ENCODE data around the gene EME2. TPM values are rescaled to one million over a fixed set of nuclear protein-coding genes. Genes with fewer than 3 reads are reported as not detected.

EME2 gene
- total RNA-seq, 1 donor from 2014 or later, result 15.5 TPM

DNA sequence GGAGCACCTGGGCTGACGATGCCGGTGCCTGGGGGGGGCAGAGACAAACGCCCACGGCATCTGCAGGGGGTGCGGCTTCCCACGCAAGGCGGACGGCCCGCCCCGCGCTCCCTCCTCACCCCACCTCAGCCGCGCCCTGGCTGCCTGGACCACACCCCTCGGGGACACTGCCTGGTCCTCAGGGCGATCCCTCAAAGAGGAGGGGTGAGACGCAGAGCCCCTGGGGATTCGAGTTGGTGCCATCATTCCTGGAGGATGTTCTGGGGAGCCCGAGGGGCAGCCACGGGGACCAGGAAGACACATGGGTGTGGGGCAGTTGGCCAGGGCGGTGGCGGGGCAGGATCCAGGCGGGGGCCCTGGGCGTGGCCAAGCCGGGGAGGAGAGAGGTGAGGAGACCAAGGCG, 17.0 kb downstream of the EME2 start:
- no peak for ATAC-seq
- Histone ChIP-seq H3K36me3 (peaks cover 45% of the 10 kb centered on the region), H3K9me3 (no peaks in the 10 kb centered on the region), H3K27ac (no peak overlapping the region), H3K4me1 (peaks cover 9% of the 10 kb centered on the region), H3K4me3 (no peak overlapping the region), H3K27me3 (ENCODE audit: low read depth) (no peaks in the 10 kb centered on the region)
- DNase-seq, result no peak
- intact Hi-C loops (cut with DNase I), result no loop called here
- TF ChIP-seq CTCF (IDR thresholded peaks at IDR 0.05), result no peak

GRCh38 chr16:1790261-1790610, 17.6 kb downstream of the EME2 start:
- DNase-seq (no peak), ATAC-seq (no peak)
- Histone ChIP-seq H3K9me3 (no peaks in the 10 kb centered on the region), H3K27ac (no peak overlapping the region), H3K27me3 (ENCODE audit: low read depth) (no peaks in the 10 kb centered on the region), H3K4me1 (peaks cover 3% of the 10 kb centered on the region), H3K36me3 (peaks cover 45% of the 10 kb centered on the region), H3K4me3 (no peak overlapping the region)
- intact Hi-C loops (cut with DNase I), result no loop called here
- TF ChIP-seq CTCF (IDR thresholded peaks at IDR 0.05), result no peak

DNA sequence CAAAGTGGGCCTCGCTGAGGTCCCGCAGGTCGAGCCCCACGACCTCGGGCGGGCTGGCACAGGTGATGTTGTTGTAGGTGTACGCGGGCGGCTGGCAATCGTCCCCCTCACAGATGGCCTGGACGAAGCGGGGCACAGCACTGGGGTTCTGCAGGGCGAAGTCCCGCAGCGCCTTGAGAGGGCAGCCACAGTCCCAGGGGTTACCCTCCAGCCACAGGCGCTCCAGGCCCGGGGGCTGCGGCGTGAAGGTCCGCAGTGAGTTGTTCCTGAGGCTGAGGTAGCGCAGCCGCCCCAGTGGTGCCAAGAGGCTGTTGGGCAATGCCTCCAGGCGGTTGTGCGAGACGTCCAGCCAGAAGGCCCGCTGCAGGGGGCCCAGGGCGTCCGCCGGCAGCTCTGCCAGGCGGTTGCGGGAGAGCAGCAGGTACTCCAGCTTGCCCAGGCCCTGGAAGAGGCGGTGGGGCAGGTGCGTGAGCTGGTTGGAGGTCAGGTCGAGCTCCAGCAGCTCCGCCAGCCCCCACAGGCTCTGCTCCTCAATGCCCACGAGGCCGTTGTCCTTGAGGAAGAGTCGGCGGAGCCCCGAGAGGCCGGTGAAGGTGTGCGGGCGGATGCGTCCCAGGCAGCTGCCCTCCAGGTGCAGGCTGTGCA, 18.1 kb downstream of the EME2 start:
- Histone ChIP-seq H3K36me3 (peaks cover 44% of the 10 kb centered on the region), H3K4me3 (no peak overlapping the region), H3K9me3 (no peaks in the 10 kb centered on the region), H3K27me3 (ENCODE audit: low read depth) (no peaks in the 10 kb centered on the region), H3K27ac (no peak overlapping the region), H3K4me1 (no peaks in the 10 kb centered on the region)
- DNase-seq (no peak), ATAC-seq (no peak)
- no peak for TF ChIP-seq CTCF (IDR thresholded peaks at IDR 0.05)
- intact Hi-C loops (cut with DNase I), result no loop called here

DNA sequence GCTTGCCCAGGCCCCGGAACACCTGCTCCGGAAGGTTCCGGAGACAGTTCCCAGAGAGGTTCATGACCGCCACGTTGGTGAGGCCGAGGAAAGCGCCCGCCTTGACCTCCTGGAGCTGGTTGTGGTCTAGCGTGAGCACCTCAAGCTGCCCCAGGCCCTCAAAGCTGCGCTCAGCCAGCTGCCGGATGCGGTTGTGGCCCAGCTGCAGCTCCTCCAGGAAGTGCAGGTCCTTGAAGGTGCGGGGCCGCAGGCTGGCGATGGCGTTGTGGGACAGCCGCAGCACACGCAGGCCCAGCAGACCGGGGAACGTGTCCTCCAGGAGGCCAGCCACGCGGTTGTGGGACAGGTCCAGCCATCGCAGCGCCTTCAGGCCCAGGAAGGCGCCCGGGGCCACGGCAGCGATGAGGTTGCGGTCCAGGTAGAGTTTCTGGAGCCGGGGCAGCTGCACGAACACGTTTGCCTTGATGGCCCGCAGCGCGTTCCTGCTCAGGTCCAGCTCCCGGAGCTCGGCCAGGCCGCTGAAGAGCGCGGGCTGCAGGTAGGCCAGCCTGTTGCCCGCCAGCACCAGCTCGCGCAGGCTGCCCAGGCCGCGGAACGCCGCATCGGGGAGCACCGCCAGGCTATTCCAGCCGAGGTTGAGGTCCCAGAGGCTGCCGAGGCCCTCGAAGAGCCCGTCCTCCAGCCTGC, 18.8 kb downstream of the EME2 start:
- Histone ChIP-seq H3K27me3 (ENCODE audit: low read depth) (no peaks in the 10 kb centered on the region), H3K27ac (no peak overlapping the region), H3K4me3 (no peak overlapping the region), H3K36me3 (peaks cover 37% of the 10 kb centered on the region), H3K4me1 (no peaks in the 10 kb centered on the region), H3K9me3 (no peaks in the 10 kb centered on the region)
- no peak for ATAC-seq
- intact Hi-C loops (cut with DNase I), result no loop called here
- DNase-seq, result peak; percentile 40
- no peak for TF ChIP-seq CTCF (IDR thresholded peaks at IDR 0.05)

GRCh38 chr16:1791943-1792812, 19.6 kb downstream of the EME2 start:
- Histone ChIP-seq H3K27me3 (ENCODE audit: low read depth) (no peaks in the 10 kb centered on the region), H3K4me1 (no peaks in the 10 kb centered on the region), H3K9me3 (no peaks in the 10 kb centered on the region), H3K4me3 (no peak overlapping the region), H3K36me3 (peaks cover 29% of the 10 kb centered on the region), H3K27ac (no peak overlapping the region)
- intact Hi-C loops (cut with DNase I), result no loop called here
- DNase-seq (peak; percentile 43), ATAC-seq (no peak)
- no peak for TF ChIP-seq CTCF (IDR thresholded peaks at IDR 0.05)
